Neural cell (in vitro differentiated cells): ENCODE results near the gene SGMS2. TPM values are rescaled to one million over a fixed set of nuclear protein-coding genes. Genes with fewer than 3 reads are reported as not detected.

Experiments
- H2AFZ ChIP-seq: fragments of 200-600, 300-800 bp; sonication (generic), shearing (Covaris generic); 2 replicates; pipeline ENCODE4 v1.6.0; 2014; ENCODE audit warnings: low read depth, mild to moderate bottlenecking, antibody characterized with exemption, low read length, moderate library complexity
- H3F3A ChIP-seq: fragments of 200-600 bp; shearing (Covaris generic); 2 replicates; pipeline ENCODE4 v1.6.1; 2016; ENCODE audit warnings: mild to moderate bottlenecking, moderate library complexity, mixed read lengths, antibody characterized with exemption, low read length; ENCODE audit not compliant: insufficient read depth, poor library complexity, severe bottlenecking
- H3K27ac ChIP-seq: fragments of 200-600, 300-800 bp; sonication (generic), shearing (Covaris generic); 2 replicates; pipeline ENCODE4 v1.5.1; 2014; ENCODE audit warnings: mild to moderate bottlenecking, low read length, moderate library complexity
- H3K27me3 ChIP-seq: fragments of 300-800, 200-600 bp; sonication (generic), shearing (Covaris generic); 2 replicates; pipeline ENCODE4 v1.6.0; 2014; ENCODE audit warnings: mild to moderate bottlenecking, low read depth, low read length, moderate library complexity; ENCODE audit not compliant: insufficient read depth
- H3K36me3 ChIP-seq: fragments of 300-800, 200-600 bp; sonication (generic), shearing (Covaris generic); 2 replicates; pipeline ENCODE4 v1.5.1; 2014; ENCODE audit warnings: mild to moderate bottlenecking, antibody characterized with exemption, low read length, moderate library complexity; ENCODE audit not compliant: insufficient read depth
- H3K4me2 ChIP-seq: fragments of 300-800, 200-600 bp; sonication (generic), shearing (Covaris generic); 2 replicates; pipeline ENCODE4 v1.6.0; 2014; ENCODE audit warnings: mild to moderate bottlenecking, low read length
- H3K4me3 ChIP-seq: fragments of 300-800, 200-600 bp; sonication (generic), shearing (Covaris generic); 2 replicates; pipeline ENCODE4 v1.5.1; 2014; ENCODE audit warnings: mild to moderate bottlenecking, low read length, moderate library complexity
- H3K79me2 ChIP-seq: fragments of 200-600 bp; shearing (Covaris generic); replicated peaks from 2 replicates; pipeline ENCODE4 v1.6.0; 2014; ENCODE audit warnings: mild to moderate bottlenecking, low read length, moderate library complexity; ENCODE audit not compliant: insufficient read depth
- H3K9ac ChIP-seq: fragments of 300-800, 200-600 bp; sonication (generic), shearing (Covaris generic); 2 replicates; pipeline ENCODE4 v1.6.1; 2016; ENCODE audit warnings: mild to moderate bottlenecking, low read length, mixed read lengths
- H3K9me2 ChIP-seq: fragments of 200-600 bp; shearing (Covaris generic); 2 replicates; pipeline ENCODE4 v1.6.1; 2016; ENCODE audit warnings: mild to moderate bottlenecking, low read length, mixed read lengths; ENCODE audit not compliant: insufficient read depth
- H3K9me3 ChIP-seq: fragments of 200-600, 300-800 bp; sonication (generic), shearing (Covaris generic); 2 replicates; pipeline ENCODE4 v1.6.1; 2016; ENCODE audit warnings: mild to moderate bottlenecking, mixed run types, low read length, moderate library complexity, mixed read lengths
- H4K20me1 ChIP-seq: fragments of 200-600 bp; shearing (Covaris generic); 2 replicates; pipeline ENCODE4 v1.6.1; 2016; ENCODE audit warnings: mild to moderate bottlenecking, mixed run types; ENCODE audit not compliant: insufficient read depth
- CTCF ChIP-seq: fragments of 450-650 bp; IDR thresholded peaks from 2 replicates; pipeline ENCODE4 v1.5.1; 2014; ENCODE audit warnings: antibody characterized with exemption, mild to moderate bottlenecking, moderate library complexity; ENCODE audit not compliant: poor library complexity, severe bottlenecking
- EP300 ChIP-seq: fragments of 450-650 bp; conservative IDR thresholded peaks from 2 replicates; pipeline ENCODE4 v1.6.1; 2014; ENCODE audit warnings: antibody characterized with exemption, mild to moderate bottlenecking, moderate library complexity; ENCODE audit not compliant: poor library complexity, severe bottlenecking
- EZH2 ChIP-seq: fragments of 200-600, 300-800 bp; shearing (Covaris generic), sonication (generic); IDR thresholded peaks from 2 replicates; pipeline ENCODE4 v1.6.1; 2014; ENCODE audit warnings: antibody characterized with exemption, low read length, borderline replicate concordance, mild to moderate bottlenecking; ENCODE audit not compliant: insufficient read depth, poor library complexity, severe bottlenecking
- MXI1 ChIP-seq: fragments of 450-650 bp; conservative IDR thresholded peaks from 2 replicates; pipeline ENCODE4 v1.6.1; 2014; ENCODE audit warnings: antibody characterized with exemption, mild to moderate bottlenecking; ENCODE audit not compliant: poor library complexity, severe bottlenecking
- POLR2AphosphoS5 ChIP-seq: IDR thresholded peaks from 2 replicates; pipeline ENCODE4 v1.6.1; 2012
- RAD21 ChIP-seq: fragments of 450-650 bp; conservative IDR thresholded peaks from 2 replicates; pipeline ENCODE4 v1.6.1; 2014; ENCODE audit warnings: antibody characterized with exemption, mild to moderate bottlenecking, moderate library complexity
- REST ChIP-seq: IDR thresholded peaks from 2 replicates; pipeline ENCODE4 v1.6.1; 2012; ENCODE audit warnings: borderline replicate concordance
- SMC3 ChIP-seq: fragments of 450-650 bp; conservative IDR thresholded peaks from 2 replicates; pipeline ENCODE4 v1.6.1; 2014; ENCODE audit warnings: antibody characterized with exemption, mild to moderate bottlenecking, moderate library complexity; ENCODE audit not compliant: poor library complexity
- TAF1 ChIP-seq: IDR thresholded peaks from 2 replicates; pipeline ENCODE4 v1.6.1; 2012; ENCODE audit warnings: low read depth
- polyA plus RNA-seq: library from polyadenylated mRNA; depleted of rRNA; stranded (reverse); fragments of >200 nt; gene quantifications from 2 replicates; pipeline ENCODE4 v1.2.3, GENCODE V29; 2014

Gene SGMS2
- polyA plus RNA-seq, 1 donor from 2014 or later, result 0.15 TPM

GRCh38 chr4:107837776-107838618 is 13.3 kb downstream of the SGMS2 start:
- no peaks in the 10 kb centered on the region for H3F3A ChIP-seq
- TF ChIP-seq EP300, result no peak
- TF ChIP-seq SMC3, result no peak
- TF ChIP-seq RAD21, result no peak
- H3K4me2 ChIP-seq, result no peak overlapping the region
- no peak overlapping the region for H3K9ac ChIP-seq
- no peaks in the 10 kb centered on the region for H4K20me1 ChIP-seq
- H3K9me2 ChIP-seq, result no peaks in the 10 kb centered on the region
- H3K9me3 ChIP-seq, result no peaks in the 10 kb centered on the region
- no peak overlapping the region for H3K27ac ChIP-seq
- H3K27me3 ChIP-seq, result no peaks in the 10 kb centered on the region
- no peaks in the 10 kb centered on the region for H3K79me2 ChIP-seq
- no peak overlapping the region for H3K4me3 ChIP-seq
- H2AFZ ChIP-seq, result no peak overlapping the region
- no peaks in the 10 kb centered on the region for H3K36me3 ChIP-seq

- H3K9me2 ChIP-seq, result no peaks in the 10 kb centered on the region
- no peaks in the 10 kb centered on the region for H3K27me3 ChIP-seq
- H3K9me3 ChIP-seq, result no peaks in the 10 kb centered on the region
- H3K79me2 ChIP-seq, result no peaks in the 10 kb centered on the region
- H3K9ac ChIP-seq, result no peak overlapping the region
- H3K4me2 ChIP-seq, result no peak overlapping the region
- H3K27ac ChIP-seq, result no peak overlapping the region
- H3K4me3 ChIP-seq, result no peak overlapping the region
- H4K20me1 ChIP-seq, result no peaks in the 10 kb centered on the region
- H3K36me3 ChIP-seq, result no peaks in the 10 kb centered on the region
- H2AFZ ChIP-seq, result no peak overlapping the region
- no peak for TF ChIP-seq POLR2AphosphoS5
- TF ChIP-seq EZH2, result no peak
- no peak for TF ChIP-seq TAF1
- TF ChIP-seq MXI1, result no peak
- no peak for TF ChIP-seq REST
- no peak for TF ChIP-seq SMC3
- TF ChIP-seq RAD21, result no peak
- no peak for TF ChIP-seq CTCF
- TF ChIP-seq EP300, result no peak
- H3F3A ChIP-seq, result no peaks in the 10 kb centered on the region
Observed at GRCh38 chr4:107838861-107839565, 14.3 kb downstream of the SGMS2 start.
